Measurements from ENCODE around the gene PHYHD1.
A peak's percentile ranks its signal among the peaks of the same experiment; 100 is the strongest.

Gene PHYHD1

GRCh38 chr9:128894764-128895163, 26.0 kb upstream of the PHYHD1 start:
- peak; percentile 57 for ATAC-seq
- Mint-ChIP-seq H3K9me3 (no peaks in the 10 kb centered on the region), H3K4me1 (peaks cover 70% of the 10 kb centered on the region), H3K27ac (no peak overlapping the region), H3K4me3 (no peak overlapping the region), H3K27me3 (no peaks in the 10 kb centered on the region)
- no peak for DNase-seq

- Mint-ChIP-seq H3K4me1 (peaks cover 73% of the 10 kb centered on the region), H3K4me3 (no peak overlapping the region), H3K27me3 (no peaks in the 10 kb centered on the region), H3K27ac (no peak overlapping the region), H3K9me3 (no peaks in the 10 kb centered on the region)
- DNase-seq, result no peak
- ATAC-seq, result no peak
Observed at GRCh38 chr9:128895556-128895955, 25.2 kb upstream of the PHYHD1 start.

- Mint-ChIP-seq H3K4me3 (no peak overlapping the region), H3K9me3 (no peaks in the 10 kb centered on the region), H3K27me3 (no peaks in the 10 kb centered on the region), H3K27ac (peak overlapping the region in 1 of 2 donors; percentile 90), H3K4me1 (peaks cover 80% of the 10 kb centered on the region)
- DNase-seq, result no peak
- ATAC-seq, result no peak
Observed at GRCh38 chr9:128898382-128898781, 22.4 kb upstream of the PHYHD1 start.

- no peaks in the 10 kb centered on the region for H3K9me3 Mint-ChIP-seq
- ATAC-seq (no peak), DNase-seq (no peak)
- H3K4me3 Mint-ChIP-seq, result peak overlapping the region; percentile 68 to 72
- no peaks in the 10 kb centered on the region for H3K27me3 Mint-ChIP-seq
- H3K4me1 Mint-ChIP-seq, result peaks cover 83% of the 10 kb centered on the region
- peak overlapping the region; percentile 82 to 90 for H3K27ac Mint-ChIP-seq
Observed at GRCh38 chr9:128898845-128899565, 21.8 kb upstream of the PHYHD1 start.

- peak in 1 of 2 donors; percentile 42 for DNase-seq
- Mint-ChIP-seq H3K27me3 (no peaks in the 10 kb centered on the region), H3K9me3 (no peaks in the 10 kb centered on the region), H3K4me3 (peak overlapping the region; percentile 68 to 72), H3K4me1 (peaks cover 80% of the 10 kb centered on the region), H3K27ac (peak overlapping the region; percentile 49 to 82)
- peak; percentile 59 for ATAC-seq
Observed at GRCh38 chr9:128899566-128900322, 21.0 kb upstream of the PHYHD1 start.

GRCh38 chr9:128901379-128901778, 19.4 kb upstream of the PHYHD1 start:
- Mint-ChIP-seq H3K27ac (peak overlapping the region in 1 of 2 donors; percentile 33), H3K4me1 (peaks cover 69% of the 10 kb centered on the region), H3K4me3 (peak overlapping the region in 1 of 2 donors; percentile 77), H3K9me3 (no peaks in the 10 kb centered on the region), H3K27me3 (no peaks in the 10 kb centered on the region)
- ATAC-seq, result no peak
- no peak for DNase-seq

GRCh38 chr9:128901822-128902221, 19.0 kb upstream of the PHYHD1 start:
- Mint-ChIP-seq H3K27ac (peak overlapping the region; percentile 92 to 95), H3K4me1 (peaks cover 74% of the 10 kb centered on the region), H3K27me3 (no peaks in the 10 kb centered on the region), H3K4me3 (peak overlapping the region; percentile 67 to 77), H3K9me3 (no peaks in the 10 kb centered on the region)
- ATAC-seq (peak; percentile 39), DNase-seq (no peak)

GRCh38 chr9:128902351-128903078, 18.3 kb upstream of the PHYHD1 start:
- Mint-ChIP-seq H3K4me3 (peak overlapping the region; percentile 67 to 77), H3K27ac (peak overlapping the region; percentile 92 to 95), H3K27me3 (no peaks in the 10 kb centered on the region), H3K9me3 (no peaks in the 10 kb centered on the region), H3K4me1 (peaks cover 74% of the 10 kb centered on the region)
- peak; percentile 95 for ATAC-seq
- peak; percentile 79 to 87 for DNase-seq

- ATAC-seq (no peak), DNase-seq (no peak)
- Mint-ChIP-seq H3K27ac (peak overlapping the region in 1 of 2 donors; percentile 63), H3K9me3 (no peaks in the 10 kb centered on the region), H3K4me3 (peak overlapping the region; percentile 67 to 77), H3K27me3 (no peaks in the 10 kb centered on the region), H3K4me1 (peaks cover 68% of the 10 kb centered on the region)
Observed at GRCh38 chr9:128903079-128903461, 17.7 kb upstream of the PHYHD1 start.

GRCh38 chr9:128903871-128904620, 16.7 kb upstream of the PHYHD1 start:
- Mint-ChIP-seq H3K9me3 (no peaks in the 10 kb centered on the region), H3K4me3 (no peak overlapping the region), H3K4me1 (peaks cover 68% of the 10 kb centered on the region), H3K27ac (peak overlapping the region in 1 of 2 donors; percentile 27), H3K27me3 (no peaks in the 10 kb centered on the region)
- DNase-seq (no peak), ATAC-seq (no peak)

- Mint-ChIP-seq H3K27me3 (no peaks in the 10 kb centered on the region), H3K4me1 (peaks cover 68% of the 10 kb centered on the region), H3K27ac (no peak overlapping the region), H3K4me3 (no peak overlapping the region), H3K9me3 (no peaks in the 10 kb centered on the region)
- DNase-seq, result no peak
- no peak for ATAC-seq
Observed at GRCh38 chr9:128905964-128906363, 14.8 kb upstream of the PHYHD1 start.

GRCh38 chr9:128906741-128907140, 14.0 kb upstream of the PHYHD1 start:
- peaks cover 68% of the 10 kb centered on the region for H3K4me1 Mint-ChIP-seq
- H3K4me3 Mint-ChIP-seq, result no peak overlapping the region
- no peaks in the 10 kb centered on the region for H3K9me3 Mint-ChIP-seq
- no peaks in the 10 kb centered on the region for H3K27me3 Mint-ChIP-seq
- DNase-seq, result no peak
- ATAC-seq, result no peak
- no peak overlapping the region for H3K27ac Mint-ChIP-seq

- no peaks in the 10 kb centered on the region for H3K27me3 Mint-ChIP-seq
- ATAC-seq, result no peak
- no peak for DNase-seq
- H3K9me3 Mint-ChIP-seq, result no peaks in the 10 kb centered on the region
- no peak overlapping the region for H3K4me3 Mint-ChIP-seq
- peak overlapping the region; percentile 21 to 64 for H3K27ac Mint-ChIP-seq
- peaks cover 68% of the 10 kb centered on the region for H3K4me1 Mint-ChIP-seq
Observed at GRCh38 chr9:128908372-128908771, 12.4 kb upstream of the PHYHD1 start.

- Mint-ChIP-seq H3K4me1 (peaks cover 73% of the 10 kb centered on the region), H3K27ac (peak overlapping the region; percentile 53 to 86), H3K4me3 (peak overlapping the region; percentile 48 to 57), H3K9me3 (no peaks in the 10 kb centered on the region), H3K27me3 (no peaks in the 10 kb centered on the region)
- peak; percentile 89 for ATAC-seq
- peak in 1 of 2 donors; percentile 56 for DNase-seq
Observed at GRCh38 chr9:128909859-128910258, 10.9 kb upstream of the PHYHD1 start.

- Mint-ChIP-seq H3K27me3 (no peaks in the 10 kb centered on the region), H3K4me1 (peaks cover 79% of the 10 kb centered on the region), H3K9me3 (no peaks in the 10 kb centered on the region), H3K4me3 (no peak overlapping the region), H3K27ac (no peak overlapping the region)
- DNase-seq, result no peak
- ATAC-seq, result no peak
Observed at GRCh38 chr9:128910906-128911305, 9.9 kb upstream of the PHYHD1 start.
